Measurements from ENCODE around the gene ARMC5.
A peak's percentile ranks its signal among the peaks of the same experiment; 100 is the strongest.
"Not testable (repeated sequence)": the region's sequence is repeated elsewhere in the genome, so short reads cannot be mapped to it uniquely, and the experiment has no call there.

ARMC5 gene

DNA sequence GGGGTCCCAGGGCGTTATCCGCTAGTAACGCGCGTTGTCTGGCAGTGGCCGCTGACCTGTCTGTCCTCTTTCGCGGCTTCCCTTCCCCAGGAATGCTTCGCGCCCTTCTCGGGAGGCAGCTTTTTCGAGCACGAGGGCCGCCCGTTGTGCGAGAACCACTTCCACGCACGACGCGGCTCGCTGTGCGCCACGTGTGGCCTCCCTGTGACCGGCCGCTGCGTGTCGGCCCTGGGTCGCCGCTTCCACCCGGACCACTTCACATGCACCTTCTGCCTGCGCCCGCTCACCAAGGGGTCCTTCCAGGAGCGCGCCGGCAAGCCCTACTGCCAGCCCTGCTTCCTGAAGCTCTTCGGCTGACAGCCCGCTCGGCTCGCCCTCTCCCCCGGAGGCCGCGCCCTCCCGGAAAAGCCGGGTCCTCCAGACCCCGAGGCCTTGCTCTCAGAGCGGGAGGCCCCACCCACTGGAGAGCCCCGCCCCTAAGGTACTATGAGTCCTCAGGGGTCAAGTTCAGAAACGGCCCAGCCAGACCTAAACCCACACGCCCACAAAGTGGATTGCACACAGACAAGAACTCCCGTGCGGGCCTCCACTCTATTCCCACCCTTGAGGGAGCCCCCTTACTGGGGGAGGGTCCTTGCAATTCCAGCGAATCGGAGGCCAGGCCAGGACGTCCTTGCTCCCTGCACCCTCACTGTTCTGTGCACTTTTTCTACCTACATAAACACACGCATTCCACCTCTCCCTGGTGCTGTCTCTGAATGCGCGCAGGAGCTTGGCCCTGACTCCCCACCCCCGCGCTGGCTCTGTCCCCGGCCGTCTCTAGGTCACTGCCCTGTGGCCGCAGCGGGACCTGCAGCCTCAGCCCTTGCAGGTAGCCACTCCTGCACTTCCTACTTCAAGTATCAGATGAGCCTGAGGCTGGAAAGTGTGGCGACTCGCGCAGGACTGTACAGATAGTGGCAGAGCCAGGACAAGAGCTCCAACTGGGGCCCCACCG, 18.2 kb downstream of the ARMC5 start:
- no peak for DNase-seq (ENCODE audit: low spot score)

DNA sequence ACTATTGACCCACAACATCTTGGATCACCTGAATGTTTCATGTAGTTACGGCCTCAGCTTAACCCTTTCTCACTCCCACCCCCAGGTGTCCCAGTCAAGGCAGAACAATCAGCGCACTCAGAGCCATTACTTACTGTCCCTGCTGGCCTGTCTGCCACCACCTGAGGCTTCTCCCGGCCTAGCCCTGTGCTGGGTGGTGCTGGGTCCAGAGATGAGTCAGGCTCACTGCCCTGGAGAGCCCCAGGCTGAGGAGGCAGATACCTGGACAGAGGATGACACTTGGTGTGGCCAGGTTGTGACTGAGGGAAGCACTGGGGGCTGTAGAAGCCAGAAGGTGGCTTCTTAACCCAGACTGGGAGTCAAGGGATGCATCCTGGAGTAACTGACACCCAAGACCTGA, 19.7 kb downstream of the ARMC5 start:
- no peak for DNase-seq (ENCODE audit: low spot score)

DNA sequence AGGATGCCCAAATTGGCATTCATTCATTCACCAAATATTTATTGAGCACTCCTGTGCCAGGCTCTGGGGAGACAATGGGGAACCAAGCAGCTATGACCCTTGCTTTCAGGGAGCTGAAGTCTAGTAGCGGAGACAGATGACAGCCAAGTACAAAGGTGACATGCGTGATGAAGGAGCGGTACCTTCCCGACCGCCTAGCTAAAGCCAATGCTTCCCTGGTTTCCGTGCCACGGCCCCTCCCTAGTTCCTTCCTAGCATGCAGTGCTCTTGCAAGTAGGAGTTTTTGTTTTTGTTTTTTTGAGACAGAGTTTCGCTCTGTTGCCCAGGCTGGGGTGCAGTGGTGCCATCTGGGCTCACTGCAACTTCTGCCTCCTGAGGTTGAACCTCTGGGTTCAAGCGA, 20.4 kb downstream of the ARMC5 start:
- DNase-seq (ENCODE audit: low spot score) = no peak

DNA sequence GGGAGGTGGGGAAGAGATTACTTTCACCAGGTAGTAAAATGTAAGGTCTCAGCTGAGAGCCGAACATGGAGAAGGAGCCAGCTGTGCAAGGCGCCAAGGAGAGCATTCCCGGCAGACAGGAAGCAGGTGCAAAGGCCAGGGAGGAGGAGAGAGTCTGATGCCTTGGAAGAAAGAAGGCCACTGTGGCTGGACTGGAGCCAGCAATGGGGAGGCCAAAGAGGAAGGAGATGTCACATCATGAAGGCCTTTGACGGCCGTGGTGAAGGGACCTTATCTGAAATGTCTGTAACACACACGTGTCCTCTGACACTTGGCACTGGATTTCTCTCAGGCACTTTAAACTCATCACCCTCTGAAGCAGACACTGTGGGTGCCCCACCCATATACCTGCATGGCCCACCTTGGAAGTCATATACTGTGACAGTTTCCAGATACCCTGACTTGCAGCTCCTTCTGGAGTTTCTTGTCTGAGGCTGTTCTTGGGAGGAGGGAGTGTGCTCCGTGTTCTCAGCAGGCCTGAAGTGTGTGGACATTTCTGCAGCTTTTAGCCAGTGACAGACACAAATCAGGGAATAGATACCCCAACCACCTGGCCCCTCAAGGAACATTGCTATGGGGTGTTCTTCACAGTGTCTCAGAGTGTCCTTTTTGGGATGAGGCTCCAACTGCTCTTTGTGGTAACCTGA, 21.7 kb downstream of the ARMC5 start:
- no peak for DNase-seq (ENCODE audit: low spot score)

DNA sequence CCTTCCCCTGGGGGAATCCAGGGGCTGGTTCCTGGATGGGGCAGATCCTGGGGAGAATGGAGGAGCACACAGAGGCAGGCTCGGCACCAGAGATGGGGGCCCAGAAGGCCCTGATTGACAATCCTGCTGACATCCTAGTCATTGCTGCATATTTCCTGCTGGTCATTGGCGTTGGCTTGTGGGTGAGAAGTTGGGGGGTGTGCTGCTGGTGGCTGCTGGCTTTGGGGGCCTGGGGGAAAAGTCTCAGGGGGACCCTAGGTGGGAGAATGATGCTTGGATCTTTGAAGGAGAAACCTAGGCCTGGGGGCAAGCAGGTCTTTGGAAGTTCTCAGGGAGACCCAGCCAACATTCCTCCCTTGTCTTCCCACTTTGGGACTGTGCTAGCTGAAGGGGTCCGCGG, 23.8 kb downstream of the ARMC5 start, which contains the start of gene SLC5A2:
Gene SLC5A2, plus strand, starts transcription at position 43 of the 400 bp plus-strand sequence. Its CDS starts 14 bp downstream, at position 57.
- no peak for DNase-seq (ENCODE audit: low spot score)

DNA sequence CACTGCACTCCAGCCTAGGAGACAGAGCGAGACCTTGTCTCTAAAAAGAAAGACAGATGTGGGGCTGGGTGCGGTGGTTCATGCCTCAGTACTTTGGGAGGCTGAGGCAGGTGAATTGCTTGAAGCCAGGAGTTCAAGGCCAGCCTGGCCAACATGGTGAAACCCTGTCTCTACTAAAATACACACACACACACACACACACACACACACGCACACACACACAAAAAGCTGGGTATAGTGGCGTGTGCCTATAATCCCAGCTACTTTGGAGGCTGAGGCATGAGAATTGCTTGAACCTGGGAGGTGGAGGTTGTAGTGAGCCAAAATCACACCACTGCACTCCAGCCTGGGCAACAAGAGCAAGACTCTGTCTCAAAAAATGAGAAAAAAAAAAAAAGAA, 24.7 kb downstream of the ARMC5 start:
- not testable (repeated sequence) for DNase-seq (ENCODE audit: low spot score)

DNA sequence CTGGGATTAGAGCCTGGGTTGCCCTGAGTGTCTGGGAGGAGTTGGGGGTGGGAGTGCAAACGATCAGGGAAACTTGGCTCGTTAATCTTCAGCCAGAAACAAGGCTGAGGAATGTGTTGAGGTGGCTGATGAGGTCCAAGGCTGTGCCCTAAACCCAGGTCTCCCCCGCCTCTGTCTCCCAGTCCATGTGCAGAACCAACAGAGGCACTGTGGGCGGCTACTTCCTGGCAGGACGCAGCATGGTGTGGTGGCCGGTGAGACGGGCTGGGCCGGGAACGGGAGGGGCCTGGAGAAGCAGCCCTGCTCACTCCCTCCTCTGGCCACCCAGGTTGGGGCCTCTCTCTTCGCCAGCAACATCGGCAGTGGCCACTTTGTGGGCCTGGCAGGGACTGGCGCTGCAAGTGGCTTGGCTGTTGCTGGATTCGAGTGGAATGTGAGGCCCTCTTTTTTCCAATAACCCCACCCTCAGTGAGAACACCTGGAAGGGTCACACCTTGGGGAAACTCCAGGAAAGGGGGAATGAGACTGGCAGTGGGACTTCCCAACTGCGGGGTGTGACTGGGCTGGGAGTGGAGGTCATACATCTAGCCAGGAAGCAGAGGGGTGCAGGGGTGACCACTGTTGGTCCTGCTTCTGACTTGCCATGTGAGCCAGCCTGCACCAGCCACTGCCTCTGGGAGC, 25.3 kb downstream of the ARMC5 start:
- DNase-seq (ENCODE audit: low spot score) = no peak

DNA sequence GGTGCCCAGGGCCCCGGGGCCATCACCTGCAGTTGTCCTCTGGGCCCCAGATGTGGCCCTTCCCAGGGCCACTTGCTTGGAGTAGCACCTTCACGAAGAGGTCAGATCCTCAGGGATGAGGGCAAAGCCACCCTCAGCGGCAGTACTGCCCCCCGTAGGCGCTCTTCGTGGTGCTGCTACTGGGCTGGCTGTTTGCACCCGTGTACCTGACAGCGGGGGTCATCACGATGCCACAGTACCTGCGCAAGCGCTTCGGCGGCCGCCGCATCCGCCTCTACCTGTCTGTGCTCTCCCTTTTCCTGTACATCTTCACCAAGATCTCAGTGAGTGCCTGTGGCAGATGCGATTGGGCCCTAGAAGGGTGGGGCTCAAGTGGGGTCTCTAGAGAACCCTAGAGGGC, 26.3 kb downstream of the ARMC5 start:
- DNase-seq (ENCODE audit: low spot score) = no peak

DNA sequence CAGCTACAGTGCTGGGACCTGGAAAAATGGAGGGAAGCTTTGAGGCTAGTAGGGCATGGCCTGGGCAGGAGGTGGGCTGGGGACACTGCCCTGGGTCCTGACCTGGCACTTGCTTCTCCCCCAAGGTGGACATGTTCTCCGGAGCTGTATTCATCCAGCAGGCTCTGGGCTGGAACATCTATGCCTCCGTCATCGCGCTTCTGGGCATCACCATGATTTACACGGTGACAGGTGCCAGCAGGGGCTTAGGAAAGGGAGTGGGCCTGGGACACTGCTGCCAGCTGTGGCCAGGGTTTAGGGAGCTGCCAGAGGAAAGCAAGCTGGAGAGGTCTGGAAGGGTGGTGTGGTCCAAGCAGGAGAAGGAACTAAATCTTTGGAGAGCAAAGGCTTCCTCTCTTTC, 26.7 kb downstream of the ARMC5 start:
- DNase-seq (ENCODE audit: low spot score) = no peak

DNA sequence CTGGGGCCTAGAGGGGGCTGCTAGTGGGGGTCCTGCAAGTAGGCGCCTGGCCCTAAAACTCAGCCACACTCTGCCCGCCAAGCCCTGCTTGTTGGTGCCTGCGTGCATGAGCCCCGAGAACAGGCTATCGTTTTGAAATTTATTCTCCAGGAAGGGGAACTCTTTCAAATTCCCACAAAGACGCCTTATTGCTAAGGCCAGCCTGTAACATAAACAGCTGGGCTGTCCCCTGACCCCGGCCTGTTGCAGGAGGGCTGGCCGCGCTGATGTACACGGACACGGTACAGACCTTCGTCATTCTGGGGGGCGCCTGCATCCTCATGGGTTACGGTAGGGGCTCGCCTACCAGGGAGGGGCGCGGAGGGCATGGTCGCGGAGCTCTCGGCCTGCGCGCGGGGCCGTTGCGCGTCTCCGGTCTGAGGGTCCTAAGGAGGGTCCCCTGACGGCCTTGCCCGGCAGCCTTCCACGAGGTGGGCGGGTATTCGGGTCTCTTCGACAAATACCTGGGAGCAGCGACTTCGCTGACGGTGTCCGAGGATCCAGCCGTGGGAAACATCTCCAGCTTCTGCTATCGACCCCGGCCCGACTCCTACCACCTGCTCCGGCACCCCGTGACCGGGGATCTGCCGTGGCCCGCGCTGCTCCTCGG, 27.9 kb downstream of the ARMC5 start:
- no peak for DNase-seq (ENCODE audit: low spot score)

DNA sequence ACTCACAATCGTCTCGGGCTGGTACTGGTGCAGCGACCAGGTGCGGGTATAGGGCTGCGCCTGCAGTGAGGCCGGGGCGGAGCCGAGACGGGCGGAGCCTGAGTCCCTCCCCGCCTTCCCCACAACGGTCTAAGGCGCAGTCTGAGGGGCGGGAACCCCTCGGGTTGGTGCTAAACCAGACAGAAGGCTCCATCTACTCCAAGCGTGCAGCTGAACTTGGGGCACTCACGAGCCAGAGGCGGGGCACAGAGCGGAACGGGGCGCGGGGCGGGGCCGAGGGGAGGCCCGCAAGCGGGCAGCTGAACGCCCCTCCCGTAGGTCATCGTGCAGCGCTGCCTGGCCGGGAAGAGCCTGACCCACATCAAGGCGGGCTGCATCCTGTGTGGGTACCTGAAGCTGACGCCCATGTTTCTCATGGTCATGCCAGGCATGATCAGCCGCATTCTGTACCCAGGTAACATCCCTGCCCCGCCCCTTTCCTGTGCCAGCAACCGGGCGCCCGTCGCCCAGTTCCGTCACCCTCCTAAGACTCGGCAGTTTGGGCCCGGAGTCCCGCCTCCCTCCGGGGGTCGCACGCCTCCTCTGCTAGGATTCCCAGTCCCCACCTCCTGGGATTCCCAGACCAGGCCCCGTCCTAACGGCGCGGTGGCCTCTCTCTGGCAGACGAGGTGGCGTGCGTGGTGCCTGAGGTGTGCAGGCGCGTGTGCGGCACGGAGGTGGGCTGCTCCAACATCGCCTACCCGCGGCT, 28.6 kb downstream of the ARMC5 start:
- peak; percentile 43 for DNase-seq (ENCODE audit: low spot score)

DNA sequence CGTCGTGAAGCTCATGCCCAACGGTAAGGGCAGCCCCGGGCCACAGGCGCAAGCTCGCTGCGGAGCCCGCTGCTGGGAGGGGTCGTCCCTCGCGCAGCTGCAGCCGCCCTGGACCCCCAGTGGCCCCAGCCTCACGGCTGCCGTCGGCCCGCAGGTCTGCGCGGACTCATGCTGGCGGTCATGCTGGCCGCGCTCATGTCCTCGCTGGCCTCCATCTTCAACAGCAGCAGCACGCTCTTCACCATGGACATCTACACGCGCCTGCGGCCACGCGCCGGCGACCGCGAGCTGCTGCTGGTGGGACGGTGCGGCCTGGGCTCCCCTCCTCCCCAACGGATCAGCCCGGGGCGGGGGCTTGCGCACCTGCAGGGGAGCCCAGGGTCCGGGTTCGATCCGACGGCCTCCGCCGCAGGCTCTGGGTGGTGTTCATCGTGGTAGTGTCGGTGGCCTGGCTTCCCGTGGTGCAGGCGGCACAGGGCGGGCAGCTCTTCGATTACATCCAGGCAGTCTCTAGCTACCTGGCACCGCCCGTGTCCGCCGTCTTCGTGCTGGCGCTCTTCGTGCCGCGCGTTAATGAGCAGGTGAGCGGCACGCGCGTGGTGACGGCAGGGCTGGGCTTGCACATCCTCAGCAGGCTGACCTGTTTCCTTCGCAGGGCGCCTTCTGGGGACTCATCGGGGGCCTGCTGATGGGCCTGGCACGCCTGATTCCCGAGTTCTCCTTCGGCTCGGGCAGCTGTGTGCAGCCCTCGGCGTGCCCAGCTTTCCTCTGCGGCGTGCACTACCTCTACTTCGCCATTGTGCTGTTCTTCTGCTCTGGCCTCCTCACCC, 29.4 kb downstream of the ARMC5 start:
- no peak for DNase-seq (ENCODE audit: low spot score)

DNA sequence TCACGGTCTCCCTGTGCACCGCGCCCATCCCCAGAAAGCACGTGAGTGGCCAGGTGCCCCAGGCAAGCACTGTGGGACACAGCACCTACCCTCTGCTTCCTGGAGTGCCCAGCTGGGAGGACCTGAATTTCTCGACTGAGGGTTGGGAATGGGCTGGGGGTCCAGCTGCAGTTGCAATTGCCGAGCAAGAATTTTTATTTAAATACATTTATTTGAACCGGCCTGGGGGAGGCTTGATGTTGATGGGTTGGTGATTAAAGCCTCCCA, 29.9 kb downstream of the ARMC5 start:
- DNase-seq (ENCODE audit: low spot score) = no peak

DNA sequence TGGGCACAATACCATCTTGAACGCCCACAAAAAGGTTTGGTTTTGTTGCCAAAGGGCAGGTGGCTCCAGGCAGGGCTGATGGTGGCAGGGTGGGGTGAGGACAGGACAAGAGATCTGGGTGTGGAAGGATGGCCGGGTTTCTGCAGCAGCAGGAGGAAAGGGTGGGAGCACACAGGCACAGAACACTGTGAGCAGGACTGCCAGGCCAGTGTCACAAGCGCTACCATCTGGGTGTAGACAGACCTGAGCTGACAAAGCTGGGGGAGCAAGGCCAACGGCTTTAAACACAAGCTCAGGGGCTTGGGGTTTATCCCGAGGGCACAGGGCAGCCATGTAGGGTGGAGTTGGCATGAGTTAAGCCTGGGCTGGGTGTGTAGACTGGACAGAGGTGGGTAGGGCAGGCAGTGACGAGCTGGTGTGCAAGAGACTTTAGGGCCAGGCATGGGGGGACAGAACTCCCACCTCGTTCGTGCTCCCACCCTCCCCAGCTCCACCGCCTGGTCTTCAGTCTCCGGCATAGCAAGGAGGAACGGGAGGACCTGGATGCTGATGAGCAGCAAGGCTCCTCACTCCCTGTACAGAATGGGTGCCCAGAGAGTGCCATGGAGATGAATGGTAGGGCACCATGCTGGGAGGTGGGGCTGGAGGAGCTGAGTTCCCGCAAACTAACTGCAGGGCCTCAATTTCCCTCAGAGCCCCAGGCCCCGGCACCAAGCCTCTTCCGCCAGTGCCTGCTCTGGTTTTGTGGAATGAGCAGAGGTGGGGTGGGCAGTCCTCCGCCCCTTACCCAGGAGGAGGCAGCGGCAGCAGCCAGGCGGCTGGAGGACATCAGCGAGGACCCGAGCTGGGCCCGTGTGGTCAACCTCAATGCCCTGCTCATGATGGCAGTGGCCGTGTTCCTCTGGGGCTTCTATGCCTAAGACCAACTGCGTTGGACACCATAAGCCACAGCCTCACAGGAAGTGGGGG, 30.6 kb downstream of the ARMC5 start:
- no peak for DNase-seq (ENCODE audit: low spot score)

DNA sequence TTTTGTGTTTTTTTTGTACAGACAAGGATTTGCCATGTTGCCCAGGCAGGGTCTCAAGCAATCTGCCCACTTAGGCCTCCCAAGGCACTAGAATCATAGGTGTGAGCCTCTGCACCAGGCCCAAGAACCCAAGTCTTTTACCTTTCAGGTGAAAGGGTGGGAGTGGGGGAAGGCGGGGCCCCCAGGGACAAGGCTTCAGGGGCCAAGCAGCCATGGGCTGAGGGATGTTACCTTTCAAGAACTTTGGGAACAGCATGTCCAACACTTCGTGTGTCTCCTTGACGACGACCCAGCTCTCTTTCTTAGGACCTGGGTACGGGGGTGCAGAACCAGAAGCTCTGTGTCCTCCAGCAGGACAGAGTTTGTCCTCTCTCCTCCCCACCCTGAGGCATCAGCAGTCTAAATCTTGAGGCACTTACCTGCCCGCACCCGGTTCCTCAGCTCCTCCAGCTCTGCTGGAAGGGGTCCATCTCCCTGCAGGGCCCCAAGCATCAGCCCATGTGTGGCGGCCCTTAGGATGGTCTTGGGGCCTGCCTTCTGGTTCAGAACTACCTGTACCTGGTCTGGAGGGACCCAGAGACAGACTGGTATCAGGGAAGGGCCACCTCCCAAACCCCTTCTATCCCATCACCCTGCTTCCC, 32.6 kb downstream of the ARMC5 start:
- no peak for DNase-seq (ENCODE audit: low spot score)

DNA sequence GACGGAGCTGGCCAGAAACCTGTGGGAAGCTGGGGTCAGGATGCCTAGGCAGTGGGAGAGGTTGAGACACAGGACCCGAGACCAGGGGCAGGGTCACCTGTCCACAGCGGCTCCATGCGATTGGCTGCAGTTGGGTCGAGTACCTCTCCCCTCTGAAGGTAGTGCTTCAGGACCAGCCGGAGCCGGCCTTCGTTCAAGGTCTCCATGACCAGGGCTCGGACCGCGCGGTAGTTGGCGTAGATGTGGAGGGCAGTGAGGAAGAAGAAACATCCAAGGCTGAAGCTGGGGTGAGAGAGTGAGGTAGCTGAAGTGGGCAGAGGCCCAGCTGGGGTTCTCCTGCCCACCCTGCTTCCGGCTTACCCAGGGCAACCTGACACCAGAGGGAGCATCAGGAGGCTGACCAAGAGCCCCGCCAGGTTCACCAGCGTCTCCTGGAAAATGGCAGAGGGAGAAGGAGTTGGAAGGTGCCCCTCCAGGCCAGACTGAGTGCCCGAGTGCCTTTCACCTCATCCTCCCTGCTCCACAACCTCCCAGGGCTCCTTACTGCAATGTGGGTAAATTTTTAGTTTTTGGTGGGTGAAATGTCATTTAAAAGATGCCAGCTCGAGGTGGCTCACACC, 34.3 kb downstream of the ARMC5 start:
- DNase-seq (ENCODE audit: low spot score) = no peak

DNA sequence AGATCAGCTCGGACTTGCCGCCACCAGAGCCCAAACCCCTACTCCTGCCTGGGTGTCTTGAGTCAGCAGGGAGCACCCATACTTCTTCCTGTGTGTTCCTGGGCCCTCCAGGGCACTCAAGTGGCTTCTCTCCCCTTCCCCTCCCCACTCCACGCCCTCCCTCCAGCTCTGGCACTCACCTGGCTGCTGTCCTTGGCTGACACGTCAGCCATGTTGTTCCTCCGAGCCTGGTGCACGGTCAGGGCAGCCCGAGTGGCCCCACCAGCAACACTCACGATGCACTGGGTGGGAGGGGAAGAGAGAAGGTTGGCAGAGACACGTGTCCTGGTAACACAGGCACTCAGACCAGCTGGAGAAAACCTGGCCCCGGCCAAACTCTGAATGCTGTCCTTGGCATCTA, 37.4 kb downstream of the ARMC5 start:
- DNase-seq (ENCODE audit: low spot score) = no peak

DNA sequence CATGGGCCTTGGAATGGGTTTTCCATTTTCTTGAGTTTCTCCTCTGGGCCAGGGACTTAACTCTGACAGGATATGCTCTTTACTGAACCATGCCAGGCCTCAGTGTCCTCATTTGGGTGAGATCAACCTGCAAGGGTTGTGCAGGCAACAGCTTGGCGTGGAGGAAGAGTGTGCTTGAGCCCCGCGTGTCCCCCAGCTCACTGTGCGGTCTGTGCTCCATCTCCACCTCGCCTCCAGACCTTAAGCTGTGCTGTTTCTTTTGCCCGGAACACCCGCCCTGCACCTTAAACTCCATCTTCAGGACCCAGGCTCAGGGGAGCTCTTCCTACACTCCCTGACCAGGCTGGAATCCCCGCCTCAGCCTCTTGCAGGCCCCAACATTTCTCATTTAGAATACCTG, 39.2 kb downstream of the ARMC5 start:
- no peak for DNase-seq (ENCODE audit: low spot score)

DNA sequence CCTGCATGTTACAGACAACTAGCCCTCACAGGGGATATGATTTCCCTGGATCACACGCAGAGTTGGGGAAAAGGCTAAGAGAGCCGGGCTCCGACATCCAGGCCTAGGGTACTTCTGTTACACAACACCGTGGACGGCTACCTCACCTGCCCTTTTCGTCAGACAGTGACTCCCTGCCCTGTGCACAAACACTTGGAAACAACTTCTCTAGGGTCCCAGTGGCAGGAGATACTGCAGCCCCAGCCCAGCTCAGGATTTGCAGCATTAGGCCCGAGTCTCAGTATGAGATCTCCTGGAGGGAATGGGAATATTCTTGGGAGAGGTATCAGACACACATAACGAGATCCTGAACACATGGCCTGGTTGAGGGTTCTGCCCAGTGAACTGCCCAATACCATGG, 40.6 kb downstream of the ARMC5 start:
- DNase-seq (ENCODE audit: low spot score) = no peak

All from activated CD4-positive, alpha-beta T cell treated with anti-CD3 and anti-CD28 coated beads, Interleukin-2, Interleukin-4, amounts not matched to agents 100 ng/mL and 50 ng/mL, durations not matched to agents 16 hours and 8 hours (primary cell).